SJCRH30 (cell line): ENCODE measurements around the gene ADGRB3. TPM values are rescaled to one million over a fixed set of nuclear protein-coding genes. Genes with fewer than 3 reads are reported as not detected.
"Not testable (repeated sequence)": the region's sequence is repeated elsewhere in the genome, so short reads cannot be mapped to it uniquely, and the experiment has no call there.

Experiments used
- DNase-seq, 2 experiments: peaks; one replicate each; pipeline ENCODE4 v3.0.0-alpha.2; 2015 to 2020
- H3K27ac ChIP-seq: fragments of 250-450 bp; sonication (Bioruptor Pico); 2 replicates; pipeline ENCODE4 v1.5.1; 2020; ENCODE audit warnings: mild to moderate bottlenecking, moderate library complexity
- H3K27me3 ChIP-seq: fragments of 250-450 bp; sonication (Bioruptor Pico); 2 replicates; pipeline ENCODE4 v1.5.1; 2020; ENCODE audit warnings: mild to moderate bottlenecking, moderate library complexity
- H3K36me3 ChIP-seq: fragments of 250-450 bp; sonication (Bioruptor Pico); 2 replicates; pipeline ENCODE4 v1.5.1; 2020; ENCODE audit warnings: mild to moderate bottlenecking, moderate library complexity
- H3K4me1 ChIP-seq: fragments of 250-450 bp; sonication (Bioruptor Pico); 2 replicates; pipeline ENCODE4 v1.5.1; 2020; ENCODE audit warnings: mild to moderate bottlenecking, moderate library complexity
- H3K4me3 ChIP-seq: fragments of 250-450 bp; sonication (Bioruptor Pico); 2 replicates; pipeline ENCODE4 v1.5.1; 2020; ENCODE audit warnings: mild to moderate bottlenecking, moderate library complexity
- H3K9me3 ChIP-seq: fragments of 250-450 bp; sonication (Bioruptor Pico); replicated peaks from 2 replicates; pipeline ENCODE4 v1.5.1; 2020; ENCODE audit warnings: mild to moderate bottlenecking, moderate library complexity
- total RNA-seq: library from RNA; depleted of rRNA; stranded (reverse); fragments of >200 nt; shearing (Covaris generic); gene quantifications from 2 replicates; pipeline ENCODE4 v1.2.3, GENCODE V29; 2014

The ADGRB3 gene
- total RNA-seq, 1 experiment from 2014 or later, result 8.7 TPM

- no peaks in the 10 kb centered on the region for H3K27me3 ChIP-seq
- no peaks in the 10 kb centered on the region; the same call in 1 of the 2 replicates for H3K36me3 ChIP-seq
- H3K4me1 ChIP-seq, result no peaks in the 10 kb centered on the region
- DNase-seq, result no peak
- H3K9me3 ChIP-seq, result no peaks in the 10 kb centered on the region
- no peak overlapping the region for H3K4me3 ChIP-seq
- no peak overlapping the region for H3K27ac ChIP-seq
These were observed 343.3 kb downstream of the ADGRB3 start for GRCh38 chr6:68978411-68978810.

DNA sequence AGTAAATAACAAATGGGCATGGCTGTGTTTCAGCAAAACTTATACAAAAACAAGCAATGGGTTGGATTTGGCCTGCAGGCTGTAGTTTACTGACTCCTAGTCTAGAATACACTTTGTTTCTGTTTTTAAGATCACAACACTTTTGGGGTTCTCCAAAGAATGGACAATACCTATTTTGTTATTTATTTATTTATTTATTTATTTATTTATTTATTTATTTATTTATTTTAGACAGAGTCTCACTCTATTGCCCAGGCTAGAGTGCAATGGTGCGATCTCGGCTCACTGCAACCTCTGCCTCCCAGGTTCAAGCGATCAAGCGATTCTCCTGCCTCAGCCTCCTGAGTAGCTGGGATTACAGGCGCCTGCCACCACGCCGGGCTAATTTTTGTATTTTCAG is 346.6 kb downstream of the ADGRB3 start:
- not testable (repeated sequence) for H3K27me3 ChIP-seq, H3K36me3 ChIP-seq, H3K4me3 ChIP-seq, DNase-seq, H3K9me3 ChIP-seq, H3K27ac ChIP-seq, H3K4me1 ChIP-seq

GRCh38 chr6:68988698-68989097 is 353.6 kb downstream of the ADGRB3 start:
- no peaks in the 10 kb centered on the region for H3K27me3 ChIP-seq
- H3K27ac ChIP-seq, result no peak overlapping the region
- no peaks in the 10 kb centered on the region for H3K9me3 ChIP-seq
- DNase-seq, result no peak
- H3K4me1 ChIP-seq, result no peaks in the 10 kb centered on the region
- H3K4me3 ChIP-seq, result no peak overlapping the region
- H3K36me3 ChIP-seq, result no peaks in the 10 kb centered on the region

- Histone ChIP-seq H3K4me1 (no peaks in the 10 kb centered on the region), H3K9me3 (no peaks in the 10 kb centered on the region), H3K27ac (no peak overlapping the region), H3K27me3 (no peaks in the 10 kb centered on the region), H3K36me3 (no peaks in the 10 kb centered on the region), H3K4me3 (no peak overlapping the region)
- no peak for DNase-seq
These were observed 355.2 kb downstream of the ADGRB3 start for GRCh38 chr6:68990317-68990716.

DNA sequence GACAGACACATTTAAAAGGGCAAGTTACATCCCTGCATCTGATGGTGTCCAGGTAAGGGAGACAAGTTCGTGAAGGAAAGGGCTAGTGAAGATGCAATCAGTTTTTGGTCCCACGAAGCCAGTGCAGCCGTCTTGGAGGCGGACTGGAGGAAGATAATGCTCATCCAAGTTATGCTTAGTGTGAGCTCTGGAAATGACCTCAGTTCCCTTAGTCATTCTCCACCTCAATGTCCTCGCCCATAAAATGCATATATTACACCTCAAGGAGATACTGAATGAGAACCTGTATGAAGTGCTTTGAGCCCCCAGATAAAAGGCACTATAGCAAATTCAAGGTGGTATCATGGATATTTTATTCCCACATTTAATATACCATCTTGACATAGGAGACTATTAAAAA is 358.8 kb downstream of the ADGRB3 start:
- Histone ChIP-seq H3K36me3 (no peaks in the 10 kb centered on the region), H3K27ac (no peak overlapping the region), H3K4me1 (no peaks in the 10 kb centered on the region), H3K27me3 (no peaks in the 10 kb centered on the region), H3K9me3 (no peaks in the 10 kb centered on the region), H3K4me3 (no peak overlapping the region)
- DNase-seq, result no peak

DNA sequence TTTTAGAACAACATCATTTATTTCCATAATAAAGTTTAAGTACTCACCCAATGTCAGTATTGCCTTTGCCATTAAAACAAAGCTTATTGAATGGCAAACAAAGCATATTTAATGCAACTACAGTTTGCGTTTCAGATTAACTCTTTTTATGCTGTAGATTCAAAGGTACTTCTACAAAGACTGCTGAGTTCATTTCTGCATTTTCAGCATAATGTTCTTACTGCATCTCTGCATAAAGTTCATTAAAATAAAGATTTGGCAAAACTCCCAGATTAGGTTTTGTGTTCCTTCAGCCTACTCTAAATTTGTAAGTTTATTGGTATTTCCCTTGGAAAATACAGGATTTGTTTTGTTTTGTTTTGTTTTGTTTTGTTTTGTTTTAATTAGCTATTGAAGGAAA is 359.4 kb downstream of the ADGRB3 start:
- H3K4me1 ChIP-seq, result no peaks in the 10 kb centered on the region
- DNase-seq, result no peak
- no peak overlapping the region for H3K4me3 ChIP-seq
- H3K27ac ChIP-seq, result no peak overlapping the region
- no peaks in the 10 kb centered on the region for H3K27me3 ChIP-seq
- H3K36me3 ChIP-seq, result no peaks in the 10 kb centered on the region
- H3K9me3 ChIP-seq, result no peaks in the 10 kb centered on the region

GRCh38 chr6:69005199-69005598 is 370.1 kb downstream of the ADGRB3 start:
- Histone ChIP-seq H3K36me3 (no peaks in the 10 kb centered on the region; the same call in 1 of the 2 replicates), H3K27me3 (no peaks in the 10 kb centered on the region), H3K4me3 (no peak overlapping the region), H3K4me1 (no peaks in the 10 kb centered on the region), H3K9me3 (no peaks in the 10 kb centered on the region), H3K27ac (no peak overlapping the region)
- no peak for DNase-seq

DNA sequence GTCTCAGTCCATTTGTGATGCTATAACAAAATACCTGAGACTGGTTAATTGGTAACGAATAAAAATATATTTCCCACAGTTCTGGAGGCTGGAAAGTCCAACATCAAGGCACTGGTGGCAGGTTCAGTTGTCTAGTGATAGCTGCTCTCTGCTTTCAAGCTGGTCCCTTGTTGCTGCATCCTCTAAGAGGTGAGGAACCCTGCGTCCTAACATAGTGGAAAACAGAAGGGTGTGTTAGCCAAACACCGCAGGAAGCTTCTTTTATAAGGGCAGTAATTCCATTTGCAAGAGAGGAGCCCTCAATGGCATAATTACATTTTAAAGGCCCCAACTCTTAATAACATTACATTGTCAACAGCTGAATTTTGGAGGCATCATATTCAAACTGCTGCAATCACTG is 372.7 kb downstream of the ADGRB3 start:
- Histone ChIP-seq H3K4me1 (no peaks in the 10 kb centered on the region), H3K4me3 (no peak overlapping the region), H3K27ac (no peak overlapping the region), H3K36me3 (no peaks in the 10 kb centered on the region), H3K27me3 (no peaks in the 10 kb centered on the region), H3K9me3 (no peaks in the 10 kb centered on the region)
- no peak for DNase-seq

DNA sequence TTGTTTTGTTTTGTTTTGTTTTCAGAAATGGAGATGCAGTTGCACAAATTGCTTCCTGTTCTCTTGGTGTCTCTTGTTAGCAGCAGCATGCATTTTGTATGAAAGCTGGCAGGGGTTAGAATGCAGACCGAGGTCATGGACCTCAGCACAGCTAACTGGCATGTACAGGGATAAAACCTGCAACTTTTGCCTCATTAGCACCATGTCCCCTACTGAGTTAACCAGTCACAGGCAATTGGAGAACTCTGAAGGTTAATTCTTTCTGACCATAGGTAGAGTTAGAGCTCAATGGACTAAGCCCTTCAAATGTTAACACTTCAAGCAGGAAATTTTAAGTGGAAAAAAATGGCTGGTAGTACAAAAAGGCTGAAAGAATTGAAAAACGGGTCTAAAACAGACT is 377.1 kb downstream of the ADGRB3 start:
- DNase-seq, result no peak
- H3K27me3 ChIP-seq, result no peaks in the 10 kb centered on the region
- no peak overlapping the region for H3K27ac ChIP-seq
- no peak overlapping the region for H3K4me3 ChIP-seq
- H3K36me3 ChIP-seq, result no peaks in the 10 kb centered on the region
- no peaks in the 10 kb centered on the region for H3K9me3 ChIP-seq
- no peaks in the 10 kb centered on the region for H3K4me1 ChIP-seq

DNA sequence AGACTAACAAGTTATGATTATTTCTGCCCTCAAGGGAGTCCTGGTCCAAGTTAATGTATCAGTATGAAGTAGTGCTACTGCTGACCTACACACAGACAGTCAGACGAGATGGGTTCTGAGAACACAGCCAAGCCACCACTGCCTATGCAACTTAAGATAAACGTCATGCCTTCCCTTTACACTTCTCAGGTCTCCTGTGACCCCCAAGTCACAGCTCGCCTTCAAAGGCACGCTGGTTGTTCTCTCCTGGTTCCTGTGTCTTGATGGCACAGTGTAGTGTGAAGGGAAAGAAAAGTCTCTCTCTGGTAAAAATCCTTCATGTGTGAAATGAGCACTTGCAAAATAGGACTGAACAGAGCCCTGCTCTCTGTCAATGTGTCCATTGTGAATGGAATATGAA is 377.8 kb downstream of the ADGRB3 start:
- Histone ChIP-seq H3K27ac (no peak overlapping the region), H3K27me3 (no peaks in the 10 kb centered on the region), H3K9me3 (no peaks in the 10 kb centered on the region), H3K36me3 (no peaks in the 10 kb centered on the region), H3K4me3 (no peak overlapping the region), H3K4me1 (no peaks in the 10 kb centered on the region)
- no peak for DNase-seq

- H3K4me1 ChIP-seq, result no peaks in the 10 kb centered on the region
- no peak for DNase-seq
- no peak overlapping the region for H3K4me3 ChIP-seq
- H3K9me3 ChIP-seq, result no peaks in the 10 kb centered on the region
- H3K36me3 ChIP-seq, result no peaks in the 10 kb centered on the region
- no peaks in the 10 kb centered on the region for H3K27me3 ChIP-seq
- H3K27ac ChIP-seq, result no peak overlapping the region
These were observed 383.8 kb downstream of the ADGRB3 start for GRCh38 chr6:69018906-69019305.

DNA sequence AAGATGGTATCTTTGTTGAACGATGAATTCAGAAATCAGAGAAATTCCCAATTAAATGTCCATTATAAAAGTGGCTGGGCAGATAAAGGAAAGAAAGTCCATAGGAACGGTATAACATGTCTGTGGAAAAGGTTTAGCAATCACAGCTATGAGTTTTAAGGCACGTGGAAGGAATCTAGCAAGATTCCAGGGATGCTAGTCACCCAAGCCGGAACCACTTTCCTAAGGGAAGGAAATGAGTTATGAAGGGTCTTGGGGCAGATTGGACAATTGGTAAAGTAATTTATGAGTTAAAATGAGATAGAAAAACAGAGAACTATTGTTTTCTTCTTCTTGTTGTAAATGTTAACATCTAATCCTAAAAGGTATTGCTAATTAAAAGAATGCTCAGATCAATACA is 384.8 kb downstream of the ADGRB3 start:
- no peak overlapping the region for H3K27ac ChIP-seq
- H3K9me3 ChIP-seq, result no peaks in the 10 kb centered on the region
- H3K4me3 ChIP-seq, result no peak overlapping the region
- DNase-seq, result no peak
- no peaks in the 10 kb centered on the region for H3K27me3 ChIP-seq
- no peaks in the 10 kb centered on the region for H3K4me1 ChIP-seq
- no peaks in the 10 kb centered on the region for H3K36me3 ChIP-seq

DNA sequence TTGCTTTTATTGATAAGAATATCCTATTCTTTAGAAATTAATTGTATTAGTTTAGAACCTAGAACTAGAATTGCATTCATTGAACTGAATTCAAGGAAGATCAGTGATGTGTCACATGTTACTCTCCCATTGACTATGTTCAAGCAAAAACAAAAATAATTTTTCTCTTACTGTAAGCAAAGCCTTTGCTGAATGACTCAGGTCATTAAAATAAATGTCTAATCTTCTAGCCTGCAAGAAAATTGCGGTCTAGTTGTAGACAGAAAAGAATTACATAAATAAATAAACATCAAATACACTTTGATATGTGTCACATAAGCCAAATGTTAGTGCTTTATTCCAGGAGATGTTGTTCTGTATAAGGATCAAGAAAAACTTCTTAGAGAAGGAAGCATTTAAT is 387.9 kb downstream of the ADGRB3 start:
- Histone ChIP-seq H3K27me3 (no peaks in the 10 kb centered on the region), H3K27ac (no peak overlapping the region), H3K9me3 (no peaks in the 10 kb centered on the region), H3K4me1 (no peaks in the 10 kb centered on the region), H3K36me3 (no peaks in the 10 kb centered on the region), H3K4me3 (no peak overlapping the region)
- DNase-seq, result no peak

DNA sequence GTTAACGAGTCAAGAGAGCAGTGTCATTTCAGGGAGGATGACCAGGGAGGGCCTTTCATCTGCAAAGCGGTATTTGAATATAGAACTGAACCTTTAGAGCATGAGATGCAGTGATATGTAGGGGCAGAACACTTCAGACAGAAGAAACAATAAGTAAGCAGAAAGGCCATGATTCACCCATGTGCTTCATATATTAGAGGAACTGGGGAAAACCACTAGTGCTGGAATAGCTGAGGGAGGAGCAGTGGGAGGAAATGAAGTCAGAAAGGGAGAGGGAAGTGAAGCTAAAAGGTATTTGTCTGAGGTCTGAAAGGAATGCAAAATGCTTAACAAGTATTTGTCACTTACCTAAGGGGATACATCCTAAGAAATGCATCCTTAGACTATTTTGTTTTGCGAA is 391.2 kb downstream of the ADGRB3 start:
- no peak for DNase-seq
- H3K4me3 ChIP-seq, result no peak overlapping the region
- no peak overlapping the region for H3K27ac ChIP-seq
- H3K27me3 ChIP-seq, result no peaks in the 10 kb centered on the region
- H3K36me3 ChIP-seq, result no peaks in the 10 kb centered on the region
- H3K9me3 ChIP-seq, result no peaks in the 10 kb centered on the region
- no peaks in the 10 kb centered on the region for H3K4me1 ChIP-seq

- Histone ChIP-seq H3K4me3 (no peak overlapping the region), H3K4me1 (no peaks in the 10 kb centered on the region), H3K27me3 (no peaks in the 10 kb centered on the region), H3K27ac (no peak overlapping the region), H3K36me3 (no peaks in the 10 kb centered on the region), H3K9me3 (no peaks in the 10 kb centered on the region)
- no peak for DNase-seq
These were observed 391.6 kb downstream of the ADGRB3 start for GRCh38 chr6:69026715-69027114.

GRCh38 chr6:69027861-69028260 is 392.8 kb downstream of the ADGRB3 start:
- no peaks in the 10 kb centered on the region for H3K9me3 ChIP-seq

GRCh38 chr6:69038841-69039240 is 403.8 kb downstream of the ADGRB3 start:
- no peaks in the 10 kb centered on the region for H3K9me3 ChIP-seq
- no peak overlapping the region for H3K4me3 ChIP-seq
- no peaks in the 10 kb centered on the region for H3K27me3 ChIP-seq
- H3K36me3 ChIP-seq, result no peaks in the 10 kb centered on the region
- no peaks in the 10 kb centered on the region for H3K4me1 ChIP-seq
- H3K27ac ChIP-seq, result no peak overlapping the region
- no peak for DNase-seq

More at GRCh38 chr6:69027861-69028260, 392.8 kb downstream of the ADGRB3 start:
- Histone ChIP-seq H3K27me3 (no peaks in the 10 kb centered on the region), H3K4me3 (no peak overlapping the region), H3K36me3 (no peaks in the 10 kb centered on the region), H3K4me1 (0 out of 2 replicates have a peak, but pooled peaks cover 3% of the 10 kb centered on the region), H3K27ac (no peak overlapping the region)
- DNase-seq, result no peak
